ENCODE measurements around the gene MAK.

DNA sequence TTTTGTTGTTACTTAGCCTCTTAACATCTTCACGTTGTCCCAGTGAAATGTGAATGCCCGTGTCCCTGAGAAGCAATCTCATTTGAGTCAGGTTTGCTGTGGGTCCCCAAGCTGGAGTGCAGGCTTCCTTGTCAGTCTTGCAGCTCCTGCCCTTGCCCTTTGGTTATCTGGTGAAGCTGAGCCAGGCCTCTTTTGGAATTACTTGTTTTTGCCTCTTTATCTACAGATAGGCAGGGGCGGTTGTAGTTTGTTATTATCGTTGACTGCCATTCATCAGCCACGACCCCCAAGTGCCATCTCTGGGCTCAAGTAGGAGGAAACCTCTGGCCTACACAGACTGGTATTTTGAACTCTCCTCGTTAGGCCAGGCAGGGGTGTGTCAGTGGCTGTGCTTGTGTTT, 113.3 kb downstream of the MAK start:
- TF ChIP-seq, protein P1, sequence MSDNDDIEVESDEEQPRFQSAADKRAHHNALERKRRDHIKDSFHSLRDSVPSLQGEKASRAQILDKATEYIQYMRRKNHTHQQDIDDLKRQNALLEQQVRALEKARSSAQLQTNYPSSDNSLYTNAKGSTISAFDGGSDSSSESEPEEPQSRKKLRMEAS (IDR thresholded peaks at IDR 0.05), result no peak
- TF ChIP-seq ESRRA (IDR thresholded peaks at IDR 0.05; ENCODE audit: borderline replicate concordance, low read length) (no peak), POLR2A (IDR thresholded peaks at IDR 0.05; ENCODE audit: low read length) (no peak), RAD21 (conservative IDR thresholded peaks at IDR 0.05 in 1 of 2, IDR thresholded peaks at IDR 0.05 in 1 of 2) (no peak)
- TF ChIP-seq, protein P2, sequence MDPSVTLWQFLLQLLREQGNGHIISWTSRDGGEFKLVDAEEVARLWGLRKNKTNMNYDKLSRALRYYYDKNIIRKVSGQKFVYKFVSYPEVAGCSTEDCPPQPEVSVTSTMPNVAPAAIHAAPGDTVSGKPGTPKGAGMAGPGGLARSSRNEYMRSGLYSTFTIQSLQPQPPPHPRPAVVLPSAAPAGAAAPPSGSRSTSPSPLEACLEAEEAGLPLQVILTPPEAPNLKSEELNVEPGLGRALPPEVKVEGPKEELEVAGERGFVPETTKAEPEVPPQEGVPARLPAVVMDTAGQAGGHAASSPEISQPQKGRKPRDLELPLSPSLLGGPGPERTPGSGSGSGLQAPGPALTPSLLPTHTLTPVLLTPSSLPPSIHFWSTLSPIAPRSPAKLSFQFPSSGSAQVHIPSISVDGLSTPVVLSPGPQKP (IDR thresholded peaks at IDR 0.05; ENCODE audit: low read depth, low read length), result no peak
